Testis (tissue), 3 donors: Measurements from ENCODE around the gene SHC1. TPM values are rescaled to one million over a fixed set of nuclear protein-coding genes. Genes with fewer than 3 reads are reported as not detected.

ENCODE experiments used
- DNase-seq: peaks from one replicate; pipeline ENCODE4 v3.0.0-alpha.2; 2019
- H3K27ac ChIP-seq, 2 donors: fragments of 200-600 bp; sonication (generic); one replicate each; pipeline ENCODE4 v1.5.1; 2019
- H3K27me3 ChIP-seq: fragments of 200-600 bp; sonication (generic); one replicate; pipeline ENCODE4 v1.5.1; 2019
- H3K36me3 ChIP-seq: fragments of 200-600 bp; sonication (generic); one replicate; pipeline ENCODE4 v1.5.1; 2017; ENCODE audit warnings: low read depth; ENCODE audit errors: missing control alignments
- H3K4me1 ChIP-seq: fragments of 200-600 bp; sonication (generic); one replicate; pipeline ENCODE4 v1.5.1; 2019
- H3K4me3 ChIP-seq, 2 donors: fragments of 200-600 bp; sonication (generic); one replicate each; pipeline ENCODE4 v1.5.1; 2017 to 2019
- H3K9me3 ChIP-seq: fragments of 200-600 bp; sonication (generic); one replicate; pipeline ENCODE4 v1.5.1; 2017
- POLR2A ChIP-seq: fragments of 450-650 bp; IDR thresholded peaks from one replicate; pipeline ENCODE4 v1.6.1; 2017; ENCODE audit warnings: antibody characterized with exemption, mild to moderate bottlenecking, moderate library complexity
- WGBS, 2 donors: methylation state at CpG; one replicate each; pipeline ENCODE4 v1.1.5; 2018; 5-methylcytosine and 5-hydroxymethylcytosine counted together
- intact Hi-C: fragments of 100-400 bp; cut with DNase I; formaldehyde crosslinking; loops from one replicate; pipeline ENCODE4 v1.15.1; 2023; ENCODE audit warnings: low total_unique reads
- polyA plus RNA-seq: library from polyadenylated mRNA; stranded (reverse); fragments of 350-450 nt; fragmentation: Illumina TruSeq; extraction: RNeasy Lipid Tissue Mini Kit (QIAGEN cat#74804); gene quantifications from one replicate; pipeline ENCODE4 v1.2.3, GENCODE V29; 2014; ENCODE audit warnings: low read depth, low replicate concordance; ENCODE audit not compliant: insufficient read depth
- total RNA-seq, 2 donors: library from RNA; depleted of rRNA; stranded (reverse); fragments of >200 nt; gene quantifications; one replicate each; pipeline ENCODE4 v1.2.3, GENCODE V29; 2016
- TF ChIP-seq, protein P1 (sequence below), 3 experiments: fragments of 450-650 bp in 2 of 3; fragments of 200-600 bp in 1 of 3; sonication (generic) in 1 of 3; IDR thresholded peaks; one replicate each; pipeline ENCODE4 v1.5.1; 2016 to 2019; ENCODE audit warnings: antibody characterized with exemption in 3 of 3, mild to moderate bottlenecking in 2 of 3, moderate library complexity in 1 of 3

Gene SHC1
- total and polyA plus RNA-seq, 3 donors from 2014 or later: 47.9 to 59.3 (median 49.0) TPM

- no peak for DNase-seq
- no peak for TF ChIP-seq POLR2A
- TF ChIP-seq, protein P1, sequence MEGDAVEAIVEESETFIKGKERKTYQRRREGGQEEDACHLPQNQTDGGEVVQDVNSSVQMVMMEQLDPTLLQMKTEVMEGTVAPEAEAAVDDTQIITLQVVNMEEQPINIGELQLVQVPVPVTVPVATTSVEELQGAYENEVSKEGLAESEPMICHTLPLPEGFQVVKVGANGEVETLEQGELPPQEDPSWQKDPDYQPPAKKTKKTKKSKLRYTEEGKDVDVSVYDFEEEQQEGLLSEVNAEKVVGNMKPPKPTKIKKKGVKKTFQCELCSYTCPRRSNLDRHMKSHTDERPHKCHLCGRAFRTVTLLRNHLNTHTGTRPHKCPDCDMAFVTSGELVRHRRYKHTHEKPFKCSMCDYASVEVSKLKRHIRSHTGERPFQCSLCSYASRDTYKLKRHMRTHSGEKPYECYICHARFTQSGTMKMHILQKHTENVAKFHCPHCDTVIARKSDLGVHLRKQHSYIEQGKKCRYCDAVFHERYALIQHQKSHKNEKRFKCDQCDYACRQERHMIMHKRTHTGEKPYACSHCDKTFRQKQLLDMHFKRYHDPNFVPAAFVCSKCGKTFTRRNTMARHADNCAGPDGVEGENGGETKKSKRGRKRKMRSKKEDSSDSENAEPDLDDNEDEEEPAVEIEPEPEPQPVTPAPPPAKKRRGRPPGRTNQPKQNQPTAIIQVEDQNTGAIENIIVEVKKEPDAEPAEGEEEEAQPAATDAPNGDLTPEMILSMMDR (IDR thresholded peaks at IDR 0.05): no peak
- H3K4me3 ChIP-seq: peak overlapping the region; percentile 72 to 93
- intact Hi-C loops: no loop called here
- H3K27me3 ChIP-seq: no peaks in the 10 kb centered on the region
- no peaks in the 10 kb centered on the region for H3K36me3 ChIP-seq
- peaks cover 25% of the 10 kb centered on the region for H3K4me1 ChIP-seq
- H3K9me3 ChIP-seq: no peaks in the 10 kb centered on the region
- H3K27ac ChIP-seq: peak overlapping the region; percentile 94 to 99
- WGBS, 2 donors: 23 to 25% methylated on average over 10 of the region's 10 CpGs
Observed at GRCh38 chr1:154960446-154961136, 10.0 kb downstream of the SHC1 start.

DNA sequence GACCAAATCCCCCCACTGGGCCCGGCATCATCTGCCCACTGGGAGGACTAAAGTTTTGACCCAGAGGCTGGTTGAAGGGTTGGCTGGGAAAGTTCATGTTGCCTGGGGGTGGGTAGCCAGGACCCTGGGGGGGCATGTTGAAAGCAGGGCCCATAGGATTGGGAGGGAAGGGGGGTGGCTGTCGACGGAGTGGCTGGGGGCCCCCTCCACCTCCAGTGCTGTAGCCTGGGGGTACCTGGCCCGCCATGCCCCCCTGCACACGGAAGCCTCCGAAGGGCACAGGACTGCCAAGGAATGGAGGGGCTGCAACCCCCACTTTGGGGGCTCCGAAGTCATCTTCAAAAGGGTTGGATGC is 11.1 kb downstream of the SHC1 start:
- H3K27ac ChIP-seq: no peak overlapping the region
- no peak overlapping the region for H3K4me3 ChIP-seq
- no peaks in the 10 kb centered on the region for H3K27me3 ChIP-seq
- intact Hi-C loops: no loop called here
- peaks cover 37% of the 10 kb centered on the region for H3K4me1 ChIP-seq
- WGBS, 2 donors: 85 to 89% methylated on average over 7 of the region's 7 CpGs
- DNase-seq: no peak
- H3K9me3 ChIP-seq: no peaks in the 10 kb centered on the region
- H3K36me3 ChIP-seq: no peaks in the 10 kb centered on the region
- TF ChIP-seq POLR2A: no peak
- TF ChIP-seq, protein P1 (IDR thresholded peaks at IDR 0.05): no peak

DNA sequence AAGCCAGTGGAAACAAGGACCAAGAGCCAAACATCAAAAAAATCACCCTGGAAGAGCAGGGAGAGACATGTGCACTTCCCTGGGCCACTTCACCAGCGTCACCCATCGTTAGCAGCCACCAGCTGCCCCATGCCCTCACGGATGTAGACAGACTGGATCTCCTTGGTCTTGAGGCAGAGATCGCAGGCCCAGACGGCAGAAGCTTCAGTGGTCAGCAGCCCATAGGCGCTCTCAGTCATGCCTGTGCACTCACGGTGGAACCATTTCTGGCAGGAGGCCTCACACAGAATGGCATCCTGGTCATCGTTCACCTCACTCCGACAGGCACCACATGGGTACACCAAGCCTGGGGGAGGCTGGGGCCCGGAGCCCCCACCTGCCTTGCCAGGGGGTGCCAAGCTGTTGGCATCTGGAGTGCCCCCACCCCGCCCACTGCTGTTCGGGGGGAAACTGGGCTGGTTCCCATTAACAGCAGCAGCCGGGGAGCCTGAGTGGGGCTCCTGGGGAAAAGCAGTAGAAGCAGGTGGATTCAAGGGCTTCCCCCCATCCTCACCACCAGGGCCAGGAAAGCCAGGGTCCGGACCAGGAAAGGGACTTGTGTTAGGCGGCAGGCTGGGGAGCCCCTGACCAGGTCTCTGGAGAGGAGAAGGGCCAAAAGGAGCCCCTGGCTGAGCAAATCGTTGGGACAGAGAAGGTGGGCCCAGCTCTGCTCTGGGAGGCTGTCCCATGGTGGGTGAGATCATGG is 11.7 kb downstream of the SHC1 start:
- no peak overlapping the region for H3K27ac ChIP-seq
- no peak overlapping the region for H3K4me3 ChIP-seq
- H3K4me1 ChIP-seq: peaks cover 42% of the 10 kb centered on the region
- TF ChIP-seq POLR2A: no peak
- TF ChIP-seq, protein P1 (IDR thresholded peaks at IDR 0.05): no peak
- no peak for DNase-seq
- WGBS, 2 donors: 87 to 91% methylated on average over 11 to 16 of the region's 16 CpGs
- no peaks in the 10 kb centered on the region for H3K27me3 ChIP-seq
- intact Hi-C loops: no loop called here
- H3K36me3 ChIP-seq: no peaks in the 10 kb centered on the region
- no peaks in the 10 kb centered on the region for H3K9me3 ChIP-seq

DNA sequence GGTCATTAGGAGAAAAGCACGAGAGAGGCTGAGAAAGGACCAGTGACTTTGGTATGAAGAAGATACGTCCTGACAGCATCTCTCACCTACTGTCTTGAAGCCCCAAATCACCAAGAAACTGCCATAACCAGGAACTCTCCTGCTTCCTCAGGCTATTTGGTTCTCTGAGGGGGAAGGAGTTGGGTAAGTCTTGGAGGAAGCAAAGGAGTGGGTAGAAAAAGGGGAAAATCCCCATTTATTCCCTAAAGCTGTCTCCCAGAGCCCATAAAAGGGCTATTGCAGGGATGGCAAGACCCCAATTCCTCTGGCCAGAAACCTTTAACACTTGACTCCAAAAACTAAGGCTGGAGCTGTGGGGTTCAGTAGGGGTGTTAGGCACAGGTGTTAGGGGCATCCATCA is 12.5 kb downstream of the SHC1 start:
- Histone ChIP-seq H3K9me3 (no peaks in the 10 kb centered on the region), H3K4me1 (peaks cover 49% of the 10 kb centered on the region), H3K27me3 (no peaks in the 10 kb centered on the region), H3K36me3 (no peaks in the 10 kb centered on the region), H3K27ac (no peak overlapping the region), H3K4me3 (no peak overlapping the region)
- 60 to 73% methylated on average over 2 of the region's 2 CpGs for WGBS, 2 donors
- intact Hi-C loops: no loop called here
- TF ChIP-seq, protein P1 (IDR thresholded peaks at IDR 0.05): no peak
- TF ChIP-seq POLR2A: no peak
- no peak for DNase-seq
